ENCODE data around the gene TRAF3.
"Not testable (repeated sequence)": the region's sequence is repeated elsewhere in the genome, so short reads cannot be mapped to it uniquely, and the experiment has no call there.

The TRAF3 gene

DNA sequence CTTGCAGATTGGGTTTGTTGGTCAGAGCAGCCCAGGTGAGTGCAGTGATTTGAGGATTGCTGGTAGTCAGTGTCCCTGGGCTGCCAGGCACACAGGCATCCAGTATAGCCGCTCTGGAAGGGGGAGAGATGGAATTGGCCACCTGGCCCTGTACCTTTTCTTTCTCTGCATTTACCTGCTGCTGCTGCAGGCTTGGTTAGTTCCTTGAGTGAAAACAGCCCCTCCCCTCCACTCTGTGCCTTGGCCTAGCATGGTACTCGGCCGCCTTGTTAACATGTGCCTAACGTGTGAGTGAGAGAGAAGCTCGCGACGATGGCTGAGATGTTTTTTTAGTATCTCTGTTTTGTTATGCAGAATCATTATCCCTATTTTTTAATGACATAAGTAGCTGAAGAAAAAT lies 95.9 kb downstream of the TRAF3 start:
- no peak for DNase-seq (ENCODE audit: extremely low read depth, low read depth)
- no peak for TF ChIP-seq CTCF (IDR thresholded peaks at IDR 0.05; ENCODE audit: low read depth, low read length)

GRCh38 chr14:102873546-102874061 lies 96.4 kb downstream of the TRAF3 start:
- no peak for DNase-seq (ENCODE audit: extremely low read depth, low read depth)
- TF ChIP-seq CTCF (IDR thresholded peaks at IDR 0.05; ENCODE audit: low read depth, low read length), result no peak

GRCh38 chr14:102875652-102876051 lies 98.4 kb downstream of the TRAF3 start:
- DNase-seq (ENCODE audit: extremely low read depth, low read depth), result no peak
- no peak for TF ChIP-seq CTCF (IDR thresholded peaks at IDR 0.05; ENCODE audit: low read depth, low read length)

DNA sequence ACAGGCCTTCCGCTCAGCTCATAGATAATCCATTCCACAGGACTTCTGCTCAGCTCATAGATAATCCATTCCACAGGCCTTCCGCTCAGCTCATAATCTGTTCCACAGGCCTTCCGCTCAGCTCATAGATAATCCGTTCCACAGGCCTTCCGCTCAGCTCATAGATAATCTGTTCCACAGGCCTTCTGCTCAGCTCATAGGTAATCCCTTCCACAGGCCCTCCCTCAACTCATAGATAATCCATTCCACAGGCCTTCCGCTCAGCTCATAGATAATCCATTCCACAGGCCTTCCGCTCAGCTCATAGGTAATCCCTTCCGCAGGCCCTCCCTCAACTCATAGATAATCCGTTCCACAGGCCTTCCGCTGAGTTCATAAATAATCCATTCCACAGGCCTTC lies 100.3 kb downstream of the TRAF3 start:
- DNase-seq (ENCODE audit: extremely low read depth, low read depth), result not testable (repeated sequence)

DNA sequence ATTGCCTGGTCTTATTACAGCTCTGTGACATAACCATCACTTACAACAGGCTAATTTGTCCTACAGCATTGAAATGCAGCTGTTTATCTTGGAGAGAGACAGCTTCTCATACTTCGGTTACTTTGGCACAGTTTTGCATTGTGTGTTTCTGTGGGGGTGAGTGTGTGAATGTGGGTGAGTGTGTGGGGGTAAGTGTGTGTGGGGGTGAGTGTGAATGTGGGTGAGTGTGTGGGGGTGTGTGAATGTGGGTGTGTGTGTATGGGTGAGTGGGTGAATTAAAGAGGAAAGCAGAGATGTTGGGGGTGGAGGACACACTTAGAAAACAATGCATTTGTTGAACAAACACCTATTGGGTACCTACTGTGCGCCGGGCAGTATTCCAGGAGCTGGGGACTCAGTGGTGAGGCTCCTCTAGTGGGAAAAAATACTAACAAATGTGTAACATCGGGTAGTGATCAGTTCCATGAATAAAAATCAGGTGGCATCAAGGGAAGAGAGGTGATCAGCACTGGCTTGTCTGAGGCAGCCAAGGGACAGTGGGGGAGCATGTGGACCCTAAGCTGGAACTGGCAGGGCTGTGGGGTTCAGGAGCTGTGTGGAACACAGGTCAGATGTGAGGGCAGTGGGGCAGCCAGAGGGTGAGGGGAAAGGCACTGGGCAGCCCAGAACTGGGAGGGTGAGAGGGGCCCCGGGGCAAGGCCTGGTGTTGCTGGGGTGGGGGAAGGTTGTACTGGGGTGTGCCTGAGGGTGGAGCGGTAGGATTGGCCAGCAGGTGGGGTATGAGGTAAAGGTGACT lies 101.1 kb downstream of the TRAF3 start:
- TF ChIP-seq CTCF (IDR thresholded peaks at IDR 0.05; ENCODE audit: low read depth, low read length), result no peak
- DNase-seq (ENCODE audit: extremely low read depth, low read depth), result no peak

DNA sequence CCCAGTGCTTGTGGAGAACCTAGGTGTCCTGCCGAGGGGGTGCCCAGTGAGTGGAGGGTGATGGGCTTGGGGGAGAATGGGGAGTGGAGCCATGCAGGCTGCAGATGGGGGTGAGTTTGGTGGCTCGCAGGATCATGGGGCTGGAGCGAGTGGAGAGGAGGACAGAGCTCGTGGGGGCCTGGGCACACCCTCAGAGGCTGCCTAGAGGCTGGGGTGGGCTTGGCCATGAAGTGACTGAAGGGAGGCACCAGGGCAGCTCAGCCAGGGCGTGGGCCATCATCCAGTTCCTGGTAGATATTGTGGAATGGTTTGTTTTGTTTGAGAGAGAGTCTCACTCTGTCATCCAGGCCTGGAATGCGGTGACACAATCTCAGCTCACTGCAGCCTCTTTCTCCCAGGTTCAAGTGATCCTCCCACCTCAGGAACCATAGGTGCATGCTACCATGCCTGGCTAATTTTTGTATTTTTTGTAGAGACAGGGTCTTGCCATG lies 101.8 kb downstream of the TRAF3 start:
- no peak for TF ChIP-seq CTCF (IDR thresholded peaks at IDR 0.05; ENCODE audit: low read depth, low read length)
- DNase-seq (ENCODE audit: extremely low read depth, low read depth), result no peak

DNA sequence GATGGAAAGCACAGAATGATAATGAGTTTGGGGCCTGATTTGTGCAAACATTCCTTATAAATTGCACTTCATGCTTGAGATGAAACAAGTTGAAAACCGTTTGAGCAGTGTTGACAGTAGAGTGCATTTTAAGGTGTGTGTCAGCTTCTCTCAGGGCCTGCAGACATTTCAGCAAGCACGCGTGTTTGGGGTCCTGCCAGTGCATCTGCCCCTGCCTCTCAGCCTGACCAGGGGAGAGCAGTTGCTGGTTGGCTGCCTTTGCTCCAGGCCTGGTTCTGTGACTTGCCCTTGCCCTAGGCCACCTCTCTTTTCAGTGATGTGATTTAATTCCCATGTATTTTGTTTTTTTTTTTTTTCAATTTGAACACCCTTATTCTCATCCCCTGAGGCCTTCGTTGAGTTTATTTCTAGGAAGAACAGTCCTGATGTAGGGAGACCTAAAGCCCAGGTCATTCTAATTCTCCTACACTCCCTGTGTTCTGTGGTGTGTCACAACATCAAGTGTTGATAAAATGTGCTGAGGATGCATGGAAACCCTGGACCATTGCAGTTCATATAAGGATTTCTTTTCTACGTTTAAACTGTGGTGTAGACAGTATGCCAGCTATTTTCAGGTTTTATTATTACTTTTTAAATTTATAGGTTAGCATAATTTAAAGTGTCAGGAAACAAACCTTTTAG lies 105.1 kb downstream of the TRAF3 start:
- no peak for DNase-seq (ENCODE audit: extremely low read depth, low read depth)
- no peak for TF ChIP-seq CTCF (IDR thresholded peaks at IDR 0.05; ENCODE audit: low read depth, low read length)
